ENCODE data around the gene DNM3.
"Not testable (repeated sequence)": the region's sequence is repeated elsewhere in the genome, so short reads cannot be mapped to it uniquely, and the experiment has no call there.

DNM3 gene

DNA sequence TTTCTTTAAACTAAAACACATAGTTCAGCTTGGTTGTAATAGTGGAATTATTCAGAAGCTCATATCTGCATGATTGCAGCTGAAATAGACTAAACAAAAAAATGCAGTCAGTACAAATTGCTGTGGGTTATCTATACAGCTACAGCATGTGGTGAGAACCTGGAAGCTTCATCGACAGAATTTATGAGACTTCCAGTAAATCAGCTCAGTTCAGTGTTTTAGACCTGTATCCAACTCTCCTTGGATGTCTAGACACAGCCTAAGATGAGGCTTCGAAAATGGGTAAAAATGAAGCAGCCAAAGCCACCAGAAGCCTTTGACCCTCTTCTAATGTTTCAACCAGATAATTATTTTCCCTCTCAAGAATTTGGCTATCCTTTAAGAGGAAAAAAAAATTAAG is 452.1 kb downstream of the DNM3 start:
- Mint-ChIP-seq H3K4me1 (peaks cover 28% of the 10 kb centered on the region), H3K27me3 (ENCODE audit: low read depth) (no peaks in the 10 kb centered on the region), H3K36me3 (ENCODE audit: low read depth) (no peaks in the 10 kb centered on the region), H3K27ac (peak overlapping the region; percentile 56 to 93 (median 89)), H3K4me3 (no peak overlapping the region), H3K9me3 (no peaks in the 10 kb centered on the region)
- TF ChIP-seq, protein P1, sequence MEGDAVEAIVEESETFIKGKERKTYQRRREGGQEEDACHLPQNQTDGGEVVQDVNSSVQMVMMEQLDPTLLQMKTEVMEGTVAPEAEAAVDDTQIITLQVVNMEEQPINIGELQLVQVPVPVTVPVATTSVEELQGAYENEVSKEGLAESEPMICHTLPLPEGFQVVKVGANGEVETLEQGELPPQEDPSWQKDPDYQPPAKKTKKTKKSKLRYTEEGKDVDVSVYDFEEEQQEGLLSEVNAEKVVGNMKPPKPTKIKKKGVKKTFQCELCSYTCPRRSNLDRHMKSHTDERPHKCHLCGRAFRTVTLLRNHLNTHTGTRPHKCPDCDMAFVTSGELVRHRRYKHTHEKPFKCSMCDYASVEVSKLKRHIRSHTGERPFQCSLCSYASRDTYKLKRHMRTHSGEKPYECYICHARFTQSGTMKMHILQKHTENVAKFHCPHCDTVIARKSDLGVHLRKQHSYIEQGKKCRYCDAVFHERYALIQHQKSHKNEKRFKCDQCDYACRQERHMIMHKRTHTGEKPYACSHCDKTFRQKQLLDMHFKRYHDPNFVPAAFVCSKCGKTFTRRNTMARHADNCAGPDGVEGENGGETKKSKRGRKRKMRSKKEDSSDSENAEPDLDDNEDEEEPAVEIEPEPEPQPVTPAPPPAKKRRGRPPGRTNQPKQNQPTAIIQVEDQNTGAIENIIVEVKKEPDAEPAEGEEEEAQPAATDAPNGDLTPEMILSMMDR (IDR thresholded peaks at IDR 0.05; ENCODE audit: unreplicated experiment in 3 of 3), result no peak

DNA sequence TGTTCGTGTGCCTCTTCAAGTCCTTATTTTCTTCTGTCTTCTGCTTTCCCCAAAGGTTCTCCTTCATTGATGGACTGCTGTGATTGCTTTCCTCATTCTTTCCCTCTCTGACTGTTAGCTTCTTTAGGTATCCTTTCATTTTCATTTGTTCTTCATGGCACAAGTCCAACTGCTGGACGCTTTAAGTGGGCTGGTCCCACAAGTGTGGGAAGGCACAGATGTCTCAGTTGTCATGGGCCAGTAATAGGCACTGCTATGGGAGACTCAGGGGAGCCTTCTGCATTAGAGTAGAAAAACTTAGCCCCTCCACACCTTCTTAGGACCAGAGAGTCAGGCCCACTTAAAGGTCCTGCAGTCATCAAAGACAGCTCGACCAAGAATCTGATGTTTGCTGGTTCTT is 456.8 kb downstream of the DNM3 start:
- Mint-ChIP-seq H3K4me3 (no peak overlapping the region), H3K27me3 (ENCODE audit: low read depth) (no peaks in the 10 kb centered on the region), H3K9me3 (peaks cover 33% of the 10 kb centered on the region), H3K27ac (peak overlapping the region in 2 of 3 experiments; percentile 3 to 6), H3K4me1 (peaks cover 29% of the 10 kb centered on the region), H3K36me3 (ENCODE audit: low read depth) (peaks cover 26% of the 10 kb centered on the region)
- TF ChIP-seq, protein P1 (IDR thresholded peaks at IDR 0.05; ENCODE audit: unreplicated experiment in 3 of 3), result no peak

GRCh38 chr1:172298911-172299310 is 457.6 kb downstream of the DNM3 start:
- TF ChIP-seq, protein P1 (IDR thresholded peaks at IDR 0.05; ENCODE audit: unreplicated experiment in 3 of 3), result no peak
- H3K27ac Mint-ChIP-seq, result peak overlapping the region in 2 of 3 experiments; percentile 3 to 5
- peaks cover 31% of the 10 kb centered on the region for H3K36me3 Mint-ChIP-seq (ENCODE audit: low read depth)
- no peak overlapping the region for H3K4me3 Mint-ChIP-seq
- H3K4me1 Mint-ChIP-seq, result peaks cover 22% of the 10 kb centered on the region
- peaks cover 40% of the 10 kb centered on the region for H3K9me3 Mint-ChIP-seq
- no peaks in the 10 kb centered on the region for H3K27me3 Mint-ChIP-seq (ENCODE audit: low read depth)

DNA sequence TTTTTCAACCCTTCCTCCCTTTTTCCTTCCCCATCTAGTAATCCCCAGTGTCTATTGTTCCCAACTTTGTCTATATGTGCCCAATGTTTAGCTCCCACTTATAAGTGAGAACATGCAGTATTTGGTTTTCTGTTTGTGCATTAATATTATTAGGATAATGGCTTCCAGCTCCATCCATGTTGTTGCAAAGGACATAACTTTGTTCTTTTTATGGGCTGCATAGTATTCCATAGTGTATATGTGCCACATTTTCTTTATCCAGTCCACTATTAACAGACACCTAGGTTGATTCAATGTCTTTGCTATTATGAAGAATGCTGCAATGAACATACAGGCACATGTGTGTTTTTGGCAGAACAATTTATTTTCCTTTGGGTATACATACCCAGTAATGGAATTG is 458.2 kb downstream of the DNM3 start:
- no peak overlapping the region for H3K27ac Mint-ChIP-seq
- H3K36me3 Mint-ChIP-seq (ENCODE audit: low read depth), result peaks cover 33% of the 10 kb centered on the region
- no peak overlapping the region for H3K4me3 Mint-ChIP-seq
- TF ChIP-seq, protein P1 (IDR thresholded peaks at IDR 0.05; ENCODE audit: unreplicated experiment in 3 of 3), result no peak
- peaks cover 20% of the 10 kb centered on the region for H3K4me1 Mint-ChIP-seq
- H3K9me3 Mint-ChIP-seq, result peaks cover 45% of the 10 kb centered on the region
- H3K27me3 Mint-ChIP-seq (ENCODE audit: low read depth), result no peaks in the 10 kb centered on the region

- H3K27ac Mint-ChIP-seq; H3K27me3 Mint-ChIP-seq (ENCODE audit: low read depth); H3K4me3 Mint-ChIP-seq: not testable (repeated sequence)
- peaks cover 28% of the 10 kb centered on the region for H3K4me1 Mint-ChIP-seq
- H3K36me3 Mint-ChIP-seq (ENCODE audit: low read depth), result peaks cover 27% of the 10 kb centered on the region
- H3K9me3 Mint-ChIP-seq, result peaks cover 39% of the 10 kb centered on the region
Observed at GRCh38 chr1:172307508-172307907, 466.2 kb downstream of the DNM3 start.

DNA sequence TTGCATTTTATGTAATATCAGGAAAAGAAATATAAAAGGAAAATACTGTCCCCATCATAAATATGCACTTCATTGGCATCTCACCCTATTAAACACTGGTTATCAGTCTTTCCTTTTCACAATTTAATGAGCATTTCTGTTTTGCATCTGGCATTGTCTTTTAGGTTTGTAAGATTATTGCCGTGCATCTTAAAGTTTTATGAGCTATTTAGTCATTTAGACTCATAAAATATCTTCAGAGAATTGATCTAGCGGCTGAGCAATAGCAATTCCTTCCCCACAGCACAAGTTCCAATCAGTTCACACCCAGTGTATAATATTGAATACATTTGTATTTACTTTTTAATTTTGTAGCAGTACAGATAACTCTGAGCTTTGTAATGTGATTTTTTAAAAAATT is 466.8 kb downstream of the DNM3 start:
- Mint-ChIP-seq H3K4me3 (no peak overlapping the region), H3K4me1 (peaks cover 31% of the 10 kb centered on the region), H3K36me3 (ENCODE audit: low read depth) (peaks cover 21% of the 10 kb centered on the region), H3K27me3 (ENCODE audit: low read depth) (no peaks in the 10 kb centered on the region), H3K9me3 (peaks cover 32% of the 10 kb centered on the region), H3K27ac (peak overlapping the region; percentile 27 to 54 (median 46))
- TF ChIP-seq, protein P1 (IDR thresholded peaks at IDR 0.05; ENCODE audit: unreplicated experiment in 3 of 3), result no peak
